ENCODE measurements around the gene TXNL4A. TPM values are rescaled to one million over a fixed set of nuclear protein-coding genes. Genes with fewer than 3 reads are reported as not detected.

Gene TXNL4A
- total RNA-seq, 1 donor from 2014 or later = 82.1 TPM

Other genes with a start within 250 kb of the TXNL4A start
- gene KCNG2, start 190.6 kb downstream of the TXNL4A start, total RNA-seq = not detected
- gene SLC66A2, start 36.9 kb downstream of the TXNL4A start, total RNA-seq = 37.4 TPM
- 29.5 TPM for gene HSBP1L1, start 23.9 kb downstream of the TXNL4A start, total RNA-seq
- 35.7 TPM for gene RBFA, start 45.9 kb upstream of the TXNL4A start, total RNA-seq
- gene ADNP2, start 120.7 kb upstream of the TXNL4A start, total RNA-seq = 28.0 TPM